Measurements from ENCODE around the gene KLF4. TPM values are rescaled to one million over a fixed set of nuclear protein-coding genes. Genes with fewer than 3 reads are reported as not detected.

KLF4 gene
- polyA plus RNA-seq, 1 donor (not counting 4 experiments of a cell fraction or from before 2014, with no cell fraction given): 37.1 TPM

DNA sequence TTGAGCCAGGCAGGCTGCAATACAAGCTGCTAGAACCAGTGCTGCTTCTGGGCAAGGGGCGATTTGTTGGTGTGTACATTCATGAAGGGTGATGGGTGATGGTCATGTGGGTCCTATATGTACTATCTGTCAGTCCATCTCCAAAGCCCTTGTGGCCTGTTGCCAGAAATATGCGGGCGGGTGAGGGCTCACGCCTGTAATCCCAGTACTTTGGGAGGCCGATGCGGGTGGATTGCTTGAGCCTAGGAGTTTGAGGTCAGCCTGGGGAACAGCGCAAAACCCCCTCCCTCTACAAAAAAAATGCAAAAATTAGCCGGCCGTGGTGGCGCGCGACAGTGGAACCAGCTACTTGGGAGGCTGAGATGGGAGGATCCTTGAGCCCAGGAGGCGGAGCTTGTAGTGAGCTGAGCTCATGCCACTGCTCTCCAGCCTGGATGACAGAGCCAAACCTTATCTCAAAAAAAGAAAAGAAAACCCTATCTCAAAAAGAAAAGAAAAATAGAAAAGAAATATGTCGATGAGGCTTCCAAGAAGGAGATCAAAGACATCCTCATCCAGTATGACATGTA lies 45.0 kb upstream of the KLF4 start:
- dilution Hi-C loops (cut with MboI; ENCODE audit: extremely low pct_ligation_motif_present, low sequenced_read_pairs): no loop called here

DNA sequence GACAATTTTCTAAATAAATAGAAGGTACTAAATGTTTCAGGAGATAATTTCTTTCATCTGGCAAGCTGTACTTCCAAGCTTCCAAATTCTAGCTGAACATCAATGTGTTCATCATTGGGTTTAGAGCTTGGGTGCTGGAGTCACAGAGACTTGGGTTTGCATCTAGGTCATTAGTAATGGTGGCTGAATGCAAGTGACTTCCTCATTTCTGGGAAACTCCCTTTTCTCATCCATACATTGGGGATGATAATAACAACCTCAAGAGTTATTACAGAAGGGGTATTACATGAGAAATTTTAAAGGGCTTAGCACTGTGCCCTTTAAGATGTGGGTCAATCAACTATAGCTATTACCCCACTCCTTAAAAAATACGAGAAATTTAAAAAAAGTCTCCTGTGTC lies 41.1 kb upstream of the KLF4 start:
- dilution Hi-C loops (cut with MboI; ENCODE audit: extremely low pct_ligation_motif_present, low sequenced_read_pairs): no loop called here

More for the DNA sequence above, 45.0 kb upstream of the KLF4 start:
- no peak for FAIRE-seq
- Histone ChIP-seq H3K4me3 (ENCODE audit: control insufficient read depth in 2 of 3, extremely low read depth in 1 of 3, insufficient read depth in 2 of 3, low read depth in 1 of 3, low read length in 3 of 3) (no peak overlapping the region), H3K9me3 (ENCODE audit: control insufficient read depth, low read depth, low read length) (no peaks in the 10 kb centered on the region), H4K20me1 (ENCODE audit: control insufficient read depth, extremely low read depth, insufficient read depth, low read length) (no peaks in the 10 kb centered on the region), H3K27me3 (ENCODE audit: control insufficient read depth, extremely low read depth, insufficient read depth, low read length) (no peaks in the 10 kb centered on the region), H3K4me2 (ENCODE audit: control insufficient read depth, extremely low read depth, insufficient read depth, low read depth, low read length) (no peak overlapping the region), H3K79me2 (ENCODE audit: control insufficient read depth, insufficient read depth, low read length) (no peaks in the 10 kb centered on the region), H3K9me1 (ENCODE audit: control insufficient read depth, extremely low read depth, insufficient read depth, low read length) (no peaks in the 10 kb centered on the region), H3K4me1 (ENCODE audit: control insufficient read depth, extremely low read depth, insufficient read depth, low read length) (no peaks in the 10 kb centered on the region), H3K9ac (ENCODE audit: control insufficient read depth, extremely low read depth, insufficient read depth, low read length) (no peak overlapping the region), H3K36me3 (ENCODE audit: control insufficient read depth in 2 of 2, extremely low read depth in 1 of 2, insufficient read depth in 2 of 2, low read length in 2 of 2) (no peaks in the 10 kb centered on the region), H3K27ac (ENCODE audit: control insufficient read depth, insufficient read depth, low read length) (no peak overlapping the region), H2AFZ (ENCODE audit: control insufficient read depth, low read length) (no peak overlapping the region)
- DNase-seq (ENCODE audit: low read depth, low spot score): no peak
- no peak for TF ChIP-seq EZH2 (IDR thresholded peaks at IDR 0.05; ENCODE audit: low read length)
- TF ChIP-seq, protein P1, sequence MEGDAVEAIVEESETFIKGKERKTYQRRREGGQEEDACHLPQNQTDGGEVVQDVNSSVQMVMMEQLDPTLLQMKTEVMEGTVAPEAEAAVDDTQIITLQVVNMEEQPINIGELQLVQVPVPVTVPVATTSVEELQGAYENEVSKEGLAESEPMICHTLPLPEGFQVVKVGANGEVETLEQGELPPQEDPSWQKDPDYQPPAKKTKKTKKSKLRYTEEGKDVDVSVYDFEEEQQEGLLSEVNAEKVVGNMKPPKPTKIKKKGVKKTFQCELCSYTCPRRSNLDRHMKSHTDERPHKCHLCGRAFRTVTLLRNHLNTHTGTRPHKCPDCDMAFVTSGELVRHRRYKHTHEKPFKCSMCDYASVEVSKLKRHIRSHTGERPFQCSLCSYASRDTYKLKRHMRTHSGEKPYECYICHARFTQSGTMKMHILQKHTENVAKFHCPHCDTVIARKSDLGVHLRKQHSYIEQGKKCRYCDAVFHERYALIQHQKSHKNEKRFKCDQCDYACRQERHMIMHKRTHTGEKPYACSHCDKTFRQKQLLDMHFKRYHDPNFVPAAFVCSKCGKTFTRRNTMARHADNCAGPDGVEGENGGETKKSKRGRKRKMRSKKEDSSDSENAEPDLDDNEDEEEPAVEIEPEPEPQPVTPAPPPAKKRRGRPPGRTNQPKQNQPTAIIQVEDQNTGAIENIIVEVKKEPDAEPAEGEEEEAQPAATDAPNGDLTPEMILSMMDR (optimal IDR thresholded peaks at IDR 0.05 in 1 of 3, IDR thresholded peaks at IDR 0.05 in 1 of 3, conservative IDR thresholded peaks at IDR 0.05 in 1 of 3; ENCODE audit: extremely low read depth in 1 of 3, insufficient read depth in 2 of 3, low read length in 3 of 3): no peak

More for the DNA sequence above, 41.1 kb upstream of the KLF4 start:
- H3K9me1 ChIP-seq (ENCODE audit: control insufficient read depth, extremely low read depth, insufficient read depth, low read length): no peaks in the 10 kb centered on the region
- DNase-seq (ENCODE audit: low read depth, low spot score) (no peak), FAIRE-seq (no peak)
- H3K4me2 ChIP-seq (ENCODE audit: control insufficient read depth, extremely low read depth, insufficient read depth, low read depth, low read length): no peak overlapping the region
- no peak overlapping the region for H3K27ac ChIP-seq (ENCODE audit: control insufficient read depth, insufficient read depth, low read length)
- no peaks in the 10 kb centered on the region for H4K20me1 ChIP-seq (ENCODE audit: control insufficient read depth, extremely low read depth, insufficient read depth, low read length)
- H3K27me3 ChIP-seq (ENCODE audit: control insufficient read depth, extremely low read depth, insufficient read depth, low read length): no peaks in the 10 kb centered on the region
- no peak overlapping the region for H2AFZ ChIP-seq (ENCODE audit: control insufficient read depth, low read length)
- TF ChIP-seq, protein P1 (optimal IDR thresholded peaks at IDR 0.05 in 1 of 3, IDR thresholded peaks at IDR 0.05 in 1 of 3, conservative IDR thresholded peaks at IDR 0.05 in 1 of 3; ENCODE audit: extremely low read depth in 1 of 3, insufficient read depth in 2 of 3, low read length in 3 of 3): no peak
- no peak for TF ChIP-seq EZH2 (IDR thresholded peaks at IDR 0.05; ENCODE audit: low read length)
- H3K9me3 ChIP-seq (ENCODE audit: control insufficient read depth, low read depth, low read length): no peaks in the 10 kb centered on the region
- no peak overlapping the region for H3K4me3 ChIP-seq (ENCODE audit: control insufficient read depth in 2 of 3, extremely low read depth in 1 of 3, insufficient read depth in 2 of 3, low read depth in 1 of 3, low read length in 3 of 3)
- H3K79me2 ChIP-seq (ENCODE audit: control insufficient read depth, insufficient read depth, low read length): no peaks in the 10 kb centered on the region
- H3K36me3 ChIP-seq (ENCODE audit: control insufficient read depth in 2 of 2, extremely low read depth in 1 of 2, insufficient read depth in 2 of 2, low read length in 2 of 2): no peaks in the 10 kb centered on the region
- no peak overlapping the region for H3K9ac ChIP-seq (ENCODE audit: control insufficient read depth, extremely low read depth, insufficient read depth, low read length)
- H3K4me1 ChIP-seq (ENCODE audit: control insufficient read depth, extremely low read depth, insufficient read depth, low read length): no peaks in the 10 kb centered on the region

Measured in keratinocyte (primary cell).